A549 treated with Mapracorat at 1 μM for 4 hours (cell line): Measurements from ENCODE around the gene PDK3. TPM values are rescaled to one million over a fixed set of nuclear protein-coding genes. Genes with fewer than 3 reads are reported as not detected.

Source experiments
- total RNA-seq: library from RNA; stranded (reverse); fragments of 200-300 nt; extraction: Qiagen RNA extraction; gene quantifications from 5 replicates; pipeline ENCODE4 v1.2.3, GENCODE V29; 2022

PDK3 gene
- total RNA-seq, result 4.5 to 5.8 TPM (median 5.2 TPM) in 5 replicates

DNA sequence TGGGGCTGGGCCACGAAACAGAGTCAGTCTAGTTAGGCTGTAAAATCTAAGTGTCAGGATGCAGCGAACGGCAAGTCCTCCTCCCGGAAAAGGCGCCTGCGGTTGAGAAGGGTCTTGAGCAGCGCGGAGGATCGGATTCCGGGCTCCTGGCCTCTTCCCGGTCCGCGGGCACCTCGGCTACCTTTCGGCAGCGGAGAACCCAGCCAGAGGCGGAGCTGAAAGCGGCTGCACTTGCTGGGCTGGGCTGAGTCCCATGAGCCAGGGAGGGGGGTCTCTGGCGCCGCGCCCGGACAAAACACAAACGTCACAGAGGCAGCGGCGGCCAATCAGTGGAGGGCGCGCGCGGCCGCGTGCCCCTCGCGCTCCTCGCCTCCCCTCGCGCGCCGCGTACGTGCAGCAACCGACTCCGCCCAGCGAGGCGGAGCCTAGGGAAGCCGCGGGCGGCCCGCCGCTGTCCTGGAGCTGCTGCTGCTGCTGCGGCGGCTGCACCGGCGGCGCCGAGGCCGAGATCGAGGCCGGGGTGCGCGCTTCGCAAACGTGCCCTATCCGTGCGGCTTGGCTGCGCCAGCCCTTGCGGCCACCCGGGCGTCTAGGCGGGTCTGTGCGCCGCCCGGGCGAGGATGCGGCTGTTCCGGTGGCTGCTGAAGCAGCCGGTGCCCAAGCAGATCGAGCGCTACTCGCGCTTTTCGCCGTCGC lies at the start of gene PDK3:
Gene PDK3, plus strand, starts transcription at position 451 of the 696 bp plus-strand sequence. Its CDS starts 170 bp downstream, at position 621.

Other genes with a start within 250 kb of the PDK3 start
- gene SUPT20HL2, start 151.2 kb upstream of the PDK3 start, total RNA-seq, result not detected in 5 replicates
- gene SUPT20HL1, start 104.6 kb upstream of the PDK3 start, total RNA-seq, result not detected in 5 replicates
- gene PCYT1B, start 182.1 kb downstream of the PDK3 start, total RNA-seq, result 0.05 to 0.09 TPM in 2 of 5 replicates, not detected in the others
- gene POLA1, start 228.6 kb downstream of the PDK3 start, total RNA-seq, result 9.7 to 11.8 TPM (median 10.3 TPM) in 5 replicates